Osteocyte (in vitro differentiated cells): ENCODE measurements around the gene PAFAH1B2. TPM values are rescaled to one million over a fixed set of nuclear protein-coding genes. Genes with fewer than 3 reads are reported as not detected.

Experiments
- DNase-seq: peaks from one replicate; pipeline ENCODE4 v3.0.0; 2021; ENCODE audit warnings: mixed read lengths; ENCODE audit not compliant: unreplicated experiment; ENCODE audit errors: extremely low spot score
- H3K27ac Mint-ChIP-seq: one replicate; pipeline ENCODE4 v1.8.0; 2021; ENCODE audit warnings: mild to moderate bottlenecking, mixed read lengths; ENCODE audit not compliant: unreplicated experiment
- H3K27me3 Mint-ChIP-seq: one replicate; pipeline ENCODE4 v1.8.0; 2021; ENCODE audit warnings: mixed read lengths; ENCODE audit not compliant: unreplicated experiment
- H3K36me3 Mint-ChIP-seq: one replicate; pipeline ENCODE4 v1.8.0; 2021; ENCODE audit warnings: mixed read lengths; ENCODE audit not compliant: unreplicated experiment
- H3K4me1 Mint-ChIP-seq: one replicate; pipeline ENCODE4 v1.8.0; 2021; ENCODE audit warnings: mixed read lengths; ENCODE audit not compliant: unreplicated experiment
- H3K4me3 Mint-ChIP-seq: one replicate; pipeline ENCODE4 v1.8.0; 2021; ENCODE audit warnings: mild to moderate bottlenecking, moderate library complexity, mixed read lengths; ENCODE audit not compliant: unreplicated experiment
- H3K9me3 Mint-ChIP-seq: one replicate; pipeline ENCODE4 v1.8.0; 2021; ENCODE audit warnings: mixed read lengths; ENCODE audit not compliant: unreplicated experiment
- long read RNA-seq: library from polyadenylated mRNA; unstranded; transcript quantifications from one replicate; pipeline ENCODE4 v2.0.0, GENCODE V29; 2021
- total RNA-seq: library from RNA; stranded (reverse); gene quantifications from 2 replicates; pipeline ENCODE4 v1.2.1, GENCODE V29; 2021
- TF ChIP-seq, protein P1 (sequence below): fragments of 200-600 bp; sonication (generic); IDR thresholded peaks from 2 replicates; pipeline ENCODE4 v1.5.0; 2021; ENCODE audit warnings: antibody characterized with exemption, mild to moderate bottlenecking, moderate library complexity

PAFAH1B2 gene, protein sequence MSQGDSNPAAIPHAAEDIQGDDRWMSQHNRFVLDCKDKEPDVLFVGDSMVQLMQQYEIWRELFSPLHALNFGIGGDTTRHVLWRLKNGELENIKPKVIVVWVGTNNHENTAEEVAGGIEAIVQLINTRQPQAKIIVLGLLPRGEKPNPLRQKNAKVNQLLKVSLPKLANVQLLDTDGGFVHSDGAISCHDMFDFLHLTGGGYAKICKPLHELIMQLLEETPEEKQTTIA
- total RNA-seq = 82.7 and 84.5 TPM in 2 replicates
- long read RNA-seq, full-length matches to known transcripts = 12 of 29 reads
- long read RNA-seq, partial matches to known transcripts = 1 of 29 reads
- long read RNA-seq, other reads (novel, unspliced or antisense) = 16 of 29 reads

DNA sequence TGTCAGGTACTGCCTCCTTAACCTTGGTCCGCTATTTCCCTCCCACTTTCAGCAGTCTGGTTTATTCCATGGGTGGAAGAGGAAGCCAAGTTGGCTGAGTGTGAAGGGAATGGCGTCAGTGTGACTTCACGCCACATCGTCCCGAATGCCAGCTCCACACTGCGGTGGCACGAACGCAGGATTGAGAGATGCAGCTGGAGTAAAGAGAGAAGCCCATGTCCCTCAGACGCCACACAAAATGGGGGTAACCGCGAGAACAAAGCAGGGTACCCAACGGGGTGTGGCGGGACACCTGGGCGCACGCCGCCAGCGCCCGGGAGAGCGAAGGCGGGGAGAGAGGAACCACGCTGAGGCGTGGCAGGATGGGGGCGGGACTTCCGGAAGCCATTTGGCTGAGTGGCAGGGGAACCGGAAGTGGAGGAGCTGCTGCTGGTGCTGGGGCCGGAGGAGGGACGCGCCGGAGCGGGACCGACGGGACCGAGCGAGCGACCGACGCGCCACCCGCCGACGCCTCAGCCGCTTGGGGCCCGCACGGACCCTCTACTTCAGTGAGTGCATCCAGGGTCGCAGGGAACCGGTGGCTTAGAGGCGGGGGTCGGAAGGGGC lies at the start of gene PAFAH1B2:
TSS of gene PAFAH1B2 (plus strand) at position 417 of the 606 bp plus-strand sequence. CDS start 8,161 bp downstream, outside the sequence.
- Mint-ChIP-seq H3K4me1 (peaks cover 32% of the 10 kb centered on the region), H3K9me3 (no peaks in the 10 kb centered on the region), H3K27me3 (peaks cover 7% of the 10 kb centered on the region), H3K36me3 (peaks cover 10% of the 10 kb centered on the region), H3K4me3 (peak within 1 kb of the TSS; percentile 96), H3K27ac (peak within 1 kb of the TSS; percentile 95)
- TF ChIP-seq, protein P1, sequence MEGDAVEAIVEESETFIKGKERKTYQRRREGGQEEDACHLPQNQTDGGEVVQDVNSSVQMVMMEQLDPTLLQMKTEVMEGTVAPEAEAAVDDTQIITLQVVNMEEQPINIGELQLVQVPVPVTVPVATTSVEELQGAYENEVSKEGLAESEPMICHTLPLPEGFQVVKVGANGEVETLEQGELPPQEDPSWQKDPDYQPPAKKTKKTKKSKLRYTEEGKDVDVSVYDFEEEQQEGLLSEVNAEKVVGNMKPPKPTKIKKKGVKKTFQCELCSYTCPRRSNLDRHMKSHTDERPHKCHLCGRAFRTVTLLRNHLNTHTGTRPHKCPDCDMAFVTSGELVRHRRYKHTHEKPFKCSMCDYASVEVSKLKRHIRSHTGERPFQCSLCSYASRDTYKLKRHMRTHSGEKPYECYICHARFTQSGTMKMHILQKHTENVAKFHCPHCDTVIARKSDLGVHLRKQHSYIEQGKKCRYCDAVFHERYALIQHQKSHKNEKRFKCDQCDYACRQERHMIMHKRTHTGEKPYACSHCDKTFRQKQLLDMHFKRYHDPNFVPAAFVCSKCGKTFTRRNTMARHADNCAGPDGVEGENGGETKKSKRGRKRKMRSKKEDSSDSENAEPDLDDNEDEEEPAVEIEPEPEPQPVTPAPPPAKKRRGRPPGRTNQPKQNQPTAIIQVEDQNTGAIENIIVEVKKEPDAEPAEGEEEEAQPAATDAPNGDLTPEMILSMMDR = no peak
- peak; percentile 97 for DNase-seq

GRCh38 chr11:117094776-117095175 lies 49.3 kb upstream of the PAFAH1B2 start:
- Mint-ChIP-seq H3K36me3 (peaks cover 2% of the 10 kb centered on the region), H3K27ac (no peak overlapping the region), H3K4me3 (no peak overlapping the region), H3K9me3 (no peaks in the 10 kb centered on the region), H3K27me3 (no peaks in the 10 kb centered on the region), H3K4me1 (peaks cover 44% of the 10 kb centered on the region)
- no peak for DNase-seq
- TF ChIP-seq, protein P1 = no peak

GRCh38 chr11:117095284-117096161 lies 48.6 kb upstream of the PAFAH1B2 start:
- H3K9me3 Mint-ChIP-seq = no peaks in the 10 kb centered on the region
- H3K4me3 Mint-ChIP-seq = peak overlapping the region; percentile 94
- H3K4me1 Mint-ChIP-seq = peaks cover 44% of the 10 kb centered on the region
- peaks cover 2% of the 10 kb centered on the region for H3K36me3 Mint-ChIP-seq
- no peak for DNase-seq
- H3K27me3 Mint-ChIP-seq = no peaks in the 10 kb centered on the region
- TF ChIP-seq, protein P1 = no peak
- no peak overlapping the region for H3K27ac Mint-ChIP-seq

- TF ChIP-seq, protein P1 = no peak
- no peak for DNase-seq
- Mint-ChIP-seq H3K4me3 (peak overlapping the region; percentile 94), H3K27ac (peak overlapping the region; percentile 20), H3K9me3 (no peaks in the 10 kb centered on the region), H3K36me3 (peaks cover 2% of the 10 kb centered on the region), H3K27me3 (no peaks in the 10 kb centered on the region), H3K4me1 (peaks cover 44% of the 10 kb centered on the region)
Measured at GRCh38 chr11:117096201-117096991, 47.7 kb upstream of the PAFAH1B2 start.
